ENCODE results near the gene HDGFL1. TPM values are rescaled to one million over a fixed set of nuclear protein-coding genes. Genes with fewer than 3 reads are reported as not detected.

HDGFL1 gene
- total and polyA plus RNA-seq, 12 donors: not detected

GRCh38 chr6:22610127-22610526 is 40.8 kb downstream of the HDGFL1 start:
- no peak overlapping the region for H3K27ac ChIP-seq
- intact Hi-C loops (cut with DNase I): no loop called here
- TF ChIP-seq CTCF (IDR thresholded peaks at IDR 0.05) (no peak), POLR2A (IDR thresholded peaks at IDR 0.05) (no peak)
- H3K4me3 ChIP-seq: no peak overlapping the region
- 69 to 85% (median 73%) methylated on average over 4 of the region's 4 CpGs for WGBS, 4 donors
- no peaks in the 10 kb centered on the region for H3K27me3 ChIP-seq
- no peak for DNase-seq
- no peaks in the 10 kb centered on the region for H3K4me1 ChIP-seq (replicated peaks in 1 of 2)
- H3K9me3 ChIP-seq (replicated peaks in 1 of 3): no peaks in the 10 kb centered on the region
- no peaks in the 10 kb centered on the region for H3K36me3 ChIP-seq (replicated peaks in 1 of 2)

- TF ChIP-seq CTCF (IDR thresholded peaks at IDR 0.05) (no peak), POLR2A (IDR thresholded peaks at IDR 0.05) (no peak)
- no peaks in the 10 kb centered on the region for H3K36me3 ChIP-seq (replicated peaks in 1 of 2)
- 43 to 56% (median 52%) methylated on average over 3 of the region's 3 CpGs for WGBS, 4 donors
- no peaks in the 10 kb centered on the region for H3K4me1 ChIP-seq (replicated peaks in 1 of 2)
- H3K4me3 ChIP-seq: no peak overlapping the region
- H3K27ac ChIP-seq: no peak overlapping the region
- no peaks in the 10 kb centered on the region for H3K27me3 ChIP-seq
- no peak for DNase-seq
- intact Hi-C loops (cut with DNase I): no loop called here
- no peaks in the 10 kb centered on the region for H3K9me3 ChIP-seq (replicated peaks in 1 of 3)
Measured at GRCh38 chr6:22612236-22612635, 42.9 kb downstream of the HDGFL1 start.

GRCh38 chr6:22613051-22613450 is 43.7 kb downstream of the HDGFL1 start:
- no peak overlapping the region for H3K4me3 ChIP-seq
- intact Hi-C loops (cut with DNase I): no loop called here
- no peaks in the 10 kb centered on the region for H3K36me3 ChIP-seq (replicated peaks in 1 of 2)
- H3K4me1 ChIP-seq (replicated peaks in 1 of 2): no peaks in the 10 kb centered on the region
- no peaks in the 10 kb centered on the region for H3K9me3 ChIP-seq (replicated peaks in 1 of 3)
- TF ChIP-seq POLR2A (IDR thresholded peaks at IDR 0.05) (no peak), CTCF (IDR thresholded peaks at IDR 0.05) (no peak)
- WGBS, 4 donors: 86 to 97% (median 96%) methylated on average over 1 of the region's 1 CpG
- no peaks in the 10 kb centered on the region for H3K27me3 ChIP-seq
- DNase-seq: no peak
- H3K27ac ChIP-seq: no peak overlapping the region

- H3K36me3 ChIP-seq (replicated peaks in 1 of 2): no peaks in the 10 kb centered on the region
- H3K4me3 ChIP-seq: no peak overlapping the region
- no peaks in the 10 kb centered on the region for H3K4me1 ChIP-seq (replicated peaks in 1 of 2)
- H3K9me3 ChIP-seq (replicated peaks in 1 of 3): no peaks in the 10 kb centered on the region
- no peak overlapping the region for H3K27ac ChIP-seq
- WGBS, 4 donors: 46 to 58% (median 51%) methylated on average over 3 of the region's 3 CpGs
- no peaks in the 10 kb centered on the region for H3K27me3 ChIP-seq
- DNase-seq: no peak
- intact Hi-C loops (cut with DNase I): no loop called here
- no peak for TF ChIP-seq POLR2A (IDR thresholded peaks at IDR 0.05)
- TF ChIP-seq CTCF (IDR thresholded peaks at IDR 0.05): no peak
Measured at GRCh38 chr6:22613695-22614094, 44.3 kb downstream of the HDGFL1 start.
